T-helper 2 cell (primary cell): ENCODE results near the gene IFT57.

Experiments
- DNase-seq, 5 experiments: peaks; one replicate each; pipeline versions ENCODE4 v3.0.0 to v3.0.0-alpha.2; 2012 to 2022

Gene IFT57

DNA sequence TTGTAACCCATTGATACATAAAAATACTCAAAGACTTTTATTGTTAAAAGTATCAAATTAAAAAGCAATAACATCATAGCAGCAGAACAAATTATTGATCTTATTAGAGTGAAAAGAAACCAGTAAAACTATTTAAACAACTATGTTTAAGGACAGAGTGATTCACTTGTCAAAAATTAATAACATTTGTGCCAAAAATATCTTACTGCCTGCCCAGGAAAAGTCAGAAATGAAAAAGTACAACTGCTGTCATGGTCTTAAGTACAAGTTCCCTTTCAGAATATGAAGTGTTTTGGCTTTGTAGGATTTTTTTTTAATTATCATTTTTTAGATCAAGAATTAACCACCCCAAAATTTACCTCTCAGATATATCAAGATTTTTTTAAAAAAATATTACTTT is 3.4 kb downstream of the IFT57 start:
- no peak for DNase-seq

GRCh38 chr3:108215871-108216270 is 6.4 kb downstream of the IFT57 start:
- no peak for DNase-seq

- no peak for DNase-seq
Observed at GRCh38 chr3:108209579-108209978, 12.6 kb downstream of the IFT57 start.

DNA sequence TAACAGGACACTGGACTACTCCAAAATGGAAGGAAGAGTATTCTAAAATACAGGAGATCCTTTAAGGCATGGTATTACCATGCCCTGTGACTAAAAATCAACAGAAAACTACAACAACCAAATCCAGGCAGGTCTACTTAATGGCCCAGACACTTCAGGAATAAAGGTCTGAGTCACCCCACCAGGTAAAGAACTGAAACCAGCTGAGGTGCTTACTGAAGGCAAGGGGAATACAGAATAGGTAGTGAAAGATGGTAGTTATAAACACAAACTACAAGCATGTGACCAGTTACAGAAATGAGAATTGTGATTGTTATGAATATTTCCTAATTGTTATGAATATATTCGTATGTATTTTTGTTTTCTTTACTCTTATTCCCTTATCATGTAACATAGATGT is 13.4 kb downstream of the IFT57 start:
- DNase-seq = no peak

DNA sequence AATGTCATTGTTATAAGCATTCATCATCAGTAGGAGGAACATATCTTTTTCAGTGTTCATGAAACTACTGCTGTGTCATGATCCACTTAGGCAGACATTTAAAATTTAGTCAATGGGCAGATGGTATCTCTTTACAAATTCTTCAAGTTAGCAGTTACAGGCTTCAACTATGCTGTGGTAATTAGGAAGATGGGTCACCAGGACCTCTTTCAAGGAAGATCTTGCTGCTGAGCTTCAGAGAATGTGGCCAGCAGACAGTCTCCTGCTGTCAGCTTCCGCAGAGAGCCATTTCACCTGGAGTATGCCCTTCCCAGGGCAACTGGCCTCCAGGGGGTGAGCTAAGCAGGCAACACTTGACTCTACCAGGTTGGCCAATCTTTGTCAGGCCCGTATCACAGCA is 19.4 kb downstream of the IFT57 start:
- DNase-seq = no peak

DNA sequence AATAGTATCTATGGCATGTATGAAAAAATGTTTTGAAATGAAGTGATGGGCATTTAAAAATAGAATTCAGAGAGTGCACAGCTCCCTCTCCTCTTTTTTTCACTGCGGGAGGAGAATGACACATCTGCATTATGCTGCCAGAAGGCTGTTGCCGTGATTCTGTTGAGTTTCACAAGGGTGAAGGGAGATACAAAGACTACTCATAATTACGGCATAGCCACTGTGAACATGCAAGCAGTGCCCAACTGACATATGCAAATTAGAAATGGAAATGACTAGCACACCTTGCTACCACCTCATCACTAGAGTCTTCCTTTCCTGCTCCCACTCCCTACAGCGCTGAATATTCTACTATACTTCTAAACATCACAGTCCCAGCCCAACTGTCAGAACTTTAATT is 20.1 kb downstream of the IFT57 start:
- peak in 1 of 5 experiments; percentile 59 for DNase-seq

DNA sequence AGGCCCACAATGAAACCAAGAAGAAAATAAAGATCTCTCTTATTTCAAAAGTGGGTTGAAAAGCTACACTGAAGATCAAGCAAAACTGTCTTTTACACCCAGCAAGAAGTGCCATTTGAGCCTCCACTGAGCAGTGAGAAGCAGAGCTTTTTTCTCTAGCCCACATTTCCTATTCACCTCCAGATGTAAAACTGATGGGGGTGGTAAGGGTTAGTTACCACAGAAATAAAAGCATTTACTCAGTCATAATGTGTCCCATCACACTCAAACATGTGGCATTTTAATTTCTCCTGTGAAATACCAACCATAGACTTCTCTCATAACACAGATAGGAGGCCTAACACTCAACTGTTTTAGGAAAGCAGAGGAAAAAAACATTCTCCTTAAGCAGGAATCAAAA is 21.0 kb downstream of the IFT57 start:
- DNase-seq = peak in 1 of 5 experiments; percentile 64

- no peak for DNase-seq
Observed at GRCh38 chr3:108200578-108200977, 21.6 kb downstream of the IFT57 start.

GRCh38 chr3:108200024-108200423 is 22.2 kb downstream of the IFT57 start:
- no peak for DNase-seq

DNA sequence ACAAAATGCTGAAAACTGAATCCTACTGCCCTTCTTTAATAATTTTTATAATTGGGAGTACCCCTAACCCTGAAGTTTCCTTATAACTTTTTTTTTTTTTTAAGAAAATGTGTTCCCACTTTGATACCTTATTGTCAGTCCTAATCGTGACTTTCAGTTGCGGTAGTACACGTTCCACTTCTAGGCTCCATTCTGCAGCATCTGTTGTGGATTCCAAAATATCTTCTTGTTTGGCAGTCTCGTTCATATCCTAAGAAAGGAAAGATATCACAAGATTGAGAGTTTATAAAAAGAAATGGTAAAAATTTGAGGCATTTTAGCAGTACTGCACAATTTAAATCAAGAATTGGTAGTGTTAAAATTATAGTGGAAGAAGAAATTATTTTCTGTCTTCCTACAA is 30.8 kb downstream of the IFT57 start:
- no peak for DNase-seq

- DNase-seq = no peak
Observed at GRCh38 chr3:108190346-108190745, 31.9 kb downstream of the IFT57 start.

GRCh38 chr3:108189440-108189839 is 32.8 kb downstream of the IFT57 start:
- no peak for DNase-seq

- DNase-seq = no peak
Observed at GRCh38 chr3:108185536-108185935, 36.7 kb downstream of the IFT57 start.

DNA sequence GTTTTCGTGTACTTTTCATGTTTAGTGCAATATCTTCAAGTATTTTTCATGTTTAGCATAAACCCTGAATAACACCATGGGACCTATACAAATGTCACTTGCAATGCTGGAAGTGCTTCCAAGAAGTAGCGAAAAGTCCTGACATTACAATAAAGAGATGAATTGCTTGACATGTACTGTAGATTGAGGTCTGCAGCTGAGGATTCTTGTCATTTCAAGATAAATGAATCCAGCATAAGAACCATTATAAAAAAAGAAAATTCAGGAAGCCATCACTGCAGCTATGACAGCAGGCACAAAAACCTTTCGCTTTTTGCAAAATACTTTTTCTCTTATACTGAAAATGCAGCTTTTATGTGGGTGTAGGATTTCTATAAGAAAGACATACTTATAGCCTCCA is 37.4 kb downstream of the IFT57 start:
- DNase-seq = no peak

GRCh38 chr3:108183971-108184370 is 38.3 kb downstream of the IFT57 start:
- no peak for DNase-seq

- no peak for DNase-seq
Observed at GRCh38 chr3:108183181-108183580, 39.0 kb downstream of the IFT57 start.

DNA sequence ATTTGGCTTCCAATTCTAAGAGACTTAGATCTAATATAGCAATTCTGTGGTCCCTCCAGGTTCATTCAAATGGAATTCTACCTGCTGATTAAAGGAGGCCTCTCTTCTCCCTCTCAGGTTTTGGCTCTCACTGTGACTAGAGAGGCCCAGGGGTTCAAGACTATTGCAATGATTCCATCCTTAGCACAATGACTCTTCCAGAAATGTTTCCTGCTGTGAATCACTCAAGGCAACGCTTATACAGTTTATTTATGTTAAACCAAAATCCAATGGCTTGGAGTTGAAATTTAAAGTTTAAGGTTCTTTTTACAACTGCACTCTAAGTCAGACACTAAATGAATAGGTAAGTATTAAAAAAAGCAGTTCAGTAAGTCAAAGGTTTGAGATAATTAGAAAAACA is 39.9 kb downstream of the IFT57 start:
- DNase-seq = no peak

- DNase-seq = no peak
Observed at GRCh38 chr3:108181172-108181571, 41.1 kb downstream of the IFT57 start.

DNA sequence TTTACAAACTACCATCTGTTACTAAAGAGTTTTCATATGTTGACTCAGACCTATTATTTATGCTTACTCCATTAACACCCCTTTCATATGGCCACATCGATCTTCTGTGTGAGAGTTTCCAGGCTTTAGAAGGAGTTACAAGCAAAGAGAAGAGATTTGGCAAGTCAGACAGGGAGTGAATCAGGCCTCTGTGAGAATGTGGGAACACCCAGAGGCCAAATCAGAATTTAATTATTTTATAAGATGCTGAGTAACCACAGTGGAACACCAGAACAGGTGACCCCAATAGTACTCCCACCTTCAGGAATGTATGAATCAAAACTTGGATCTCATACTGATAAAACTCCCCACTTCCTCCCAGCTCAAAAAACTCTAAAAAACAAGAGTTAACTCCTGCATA is 42.0 kb downstream of the IFT57 start:
- DNase-seq = no peak

DNA sequence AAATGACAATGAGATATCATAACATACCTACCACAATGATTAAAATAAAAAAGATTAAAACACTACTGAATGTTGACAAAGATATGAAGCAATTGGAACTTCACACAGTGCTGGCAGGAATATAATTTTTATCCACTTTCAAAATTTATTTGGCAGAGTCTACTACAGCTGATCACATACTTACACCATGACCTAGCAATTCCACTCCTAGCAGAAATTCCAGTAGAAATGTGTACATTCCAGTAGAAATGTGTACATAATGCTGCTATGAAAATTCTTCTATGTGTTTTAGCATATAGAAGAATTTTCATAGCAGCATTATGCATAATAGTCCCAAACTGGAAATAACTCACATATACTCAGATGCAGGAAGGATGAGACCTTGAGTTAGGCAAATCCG is 43.5 kb downstream of the IFT57 start:
- DNase-seq = no peak

DNA sequence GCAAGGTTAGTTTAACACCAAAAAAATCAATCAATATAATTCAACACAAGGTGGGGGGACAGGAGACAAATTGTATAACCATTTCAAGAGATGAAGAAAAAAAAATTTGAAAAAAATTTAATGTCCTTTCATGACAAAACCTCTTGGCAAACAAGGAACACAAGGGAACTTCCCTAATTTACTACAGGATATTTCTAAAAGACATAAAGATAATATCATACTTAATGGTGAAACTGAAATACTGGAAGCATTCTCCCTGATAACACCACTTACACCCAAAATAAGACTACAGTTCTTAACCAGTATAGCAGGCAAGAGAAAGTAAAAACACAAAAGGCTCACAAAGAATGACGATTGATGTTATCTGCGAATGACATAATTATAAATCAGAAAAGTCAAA is 44.7 kb downstream of the IFT57 start:
- DNase-seq = no peak

DNA sequence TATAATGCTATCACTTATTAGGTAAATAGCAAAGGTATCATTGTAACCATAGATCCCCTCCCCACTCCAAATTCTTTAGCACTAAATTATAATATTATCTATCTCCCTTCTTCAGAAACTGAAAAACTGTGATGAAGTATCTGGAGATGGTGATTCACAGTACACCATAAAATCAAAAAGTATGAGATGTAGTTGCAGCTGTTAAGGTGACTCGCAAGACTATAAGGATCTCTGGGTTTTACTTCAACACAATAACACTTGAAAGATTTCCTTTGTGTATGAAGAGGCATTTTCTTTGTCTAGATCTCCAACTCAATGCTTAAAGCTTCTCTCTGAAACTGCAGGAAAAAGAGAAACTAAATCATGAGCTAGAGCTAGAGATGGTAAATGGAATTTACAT is 46.9 kb downstream of the IFT57 start:
- DNase-seq = no peak

- DNase-seq = no peak
Observed at GRCh38 chr3:108171106-108171505, 51.1 kb downstream of the IFT57 start.

- no peak for DNase-seq
Observed at GRCh38 chr3:108164391-108164790, 57.8 kb downstream of the IFT57 start.

DNA sequence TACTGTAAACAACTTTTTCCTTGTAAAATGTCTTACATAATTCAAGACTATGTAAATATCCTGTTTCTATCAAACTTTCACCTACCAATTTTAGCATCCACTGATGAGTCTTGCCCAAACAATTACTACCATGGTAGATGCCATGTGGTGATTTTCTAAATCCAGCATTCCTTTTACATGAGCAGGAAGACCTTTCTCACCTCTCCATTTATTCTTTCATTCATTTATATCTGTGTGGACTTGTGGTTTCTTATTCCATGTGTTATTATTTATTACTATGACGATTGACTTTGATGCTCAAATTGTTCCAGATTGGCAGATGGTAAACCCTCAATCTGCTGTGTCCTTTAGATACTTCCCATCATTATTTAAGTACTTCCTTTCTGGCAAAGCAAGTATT is 62.4 kb downstream of the IFT57 start:
- DNase-seq = no peak

GRCh38 chr3:108159105-108159504 is 63.1 kb downstream of the IFT57 start:
- DNase-seq = no peak
